Heart left ventricle (tissue), 13 donors: ENCODE results near the gene NOS1AP.

ENCODE experiments used
- CTCF ChIP-seq, 12 donors: fragments of 200-600 bp; sonication (generic) in 4 of 12; IDR thresholded peaks; one replicate each; pipeline versions ENCODE4 v1.5.0 to v1.8.0; 2018 to 2022; ENCODE audit warnings: antibody characterized with exemption in 12 of 12, mild to moderate bottlenecking in 5 of 12
- POLR2A ChIP-seq, 2 donors: fragments of 450-650 bp; IDR thresholded peaks; one replicate each; pipeline ENCODE4 v1.6.1; 2017; ENCODE audit warnings: antibody characterized with exemption in 2 of 2, mild to moderate bottlenecking in 2 of 2, moderate library complexity in 2 of 2
- donor health status: ischemic (EF 13 %, LVEDD 7.1; RV severe dilation, severe dysfunction).
- donor health status: DM: no; HTN: yes; CAD: no.
- donor health status: DM: no; HTN: no; CAD: no.
- donor health status: ischemic (EF 25% LVEDD 6.9; RV normal size, moderate dysfunction).
- donor health status: ischemic (EF 25% LVEDD 5.7; RV mildly dilated, moderate dysfunction).
- donor health status: ischemic (EF 35%, LVEDD 5.7; RV mildly dilated, moderate dysfunction).
- donor health status: nonischemic (EF 11% LVEDD 7.7; RV severe dilation, severe dysfunction).
- donor health status: DM: yes; HTN: yes; CAD: no.
- donor health status: PGD.
- donor health status: ischemic (EF 29% LVEDD 5.4; RV normal size, mild dysfunction).
- donor health status: nonischemic (EF 23%, LVEDD 6.1; RV moderate dilation, normal function).

- TF ChIP-seq CTCF (IDR thresholded peaks at IDR 0.05) (no peak), POLR2A (IDR thresholded peaks at IDR 0.05) (no peak)
These were observed 179.5 kb downstream of the NOS1AP start for GRCh38 chr1:162248854-162249535.
